GM06990 (cell line): Measurements from ENCODE around the gene CDK5RAP1.

Experiments used
- DNase-seq: peaks from one replicate; pipeline ENCODE4 v3.0.0-alpha.2; 2011; ENCODE audit not compliant: insufficient read length; ENCODE audit errors: extremely low read depth
- H3K27me3 ChIP-seq: replicated peaks from 2 replicates; pipeline ENCODE4 v1.6.0; 2011; ENCODE audit warnings: low read length; ENCODE audit not compliant: control insufficient read depth, insufficient read depth
- H3K36me3 ChIP-seq: 2 replicates; pipeline ENCODE4 v1.5.1; 2011; ENCODE audit warnings: low read length; ENCODE audit not compliant: control insufficient read depth, insufficient read depth
- H3K4me3 ChIP-seq: replicated peaks from 2 replicates; pipeline ENCODE4 v1.5.1; 2011; ENCODE audit warnings: low read depth, mild to moderate bottlenecking, control low read depth, low read length
- CTCF ChIP-seq: IDR thresholded peaks from 2 replicates; pipeline ENCODE4 v1.5.1; 2011; ENCODE audit warnings: low read length, control low read depth, mild to moderate bottlenecking, inconsistent platforms; ENCODE audit not compliant: insufficient read depth, poor library complexity, severe bottlenecking

The CDK5RAP1 gene

DNA sequence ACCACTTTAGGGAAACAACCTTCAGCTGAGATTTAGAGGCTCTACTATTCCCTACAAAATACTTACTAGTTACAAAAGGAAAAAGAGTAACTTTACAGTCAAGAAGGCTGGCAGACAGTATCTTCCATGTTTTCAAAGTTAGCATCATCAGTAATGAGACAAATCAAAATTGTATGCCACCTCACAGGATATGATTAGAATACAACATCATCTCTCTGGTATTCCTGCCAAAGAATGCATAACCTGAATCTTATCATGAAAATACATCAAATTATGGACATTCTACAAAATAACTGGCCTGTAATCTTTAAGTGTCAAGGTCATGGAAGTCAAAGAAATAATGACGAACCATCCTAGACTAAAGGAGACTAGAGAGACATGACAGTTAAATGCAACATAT lies 38.4 kb downstream of the CDK5RAP1 start:
- no peak for TF ChIP-seq CTCF
- H3K36me3 ChIP-seq: peaks cover 20% of the 10 kb centered on the region
- no peak for DNase-seq
- no peak overlapping the region for H3K4me3 ChIP-seq
- no peaks in the 10 kb centered on the region for H3K27me3 ChIP-seq

GRCh38 chr20:33359399-33360261 lies 41.7 kb downstream of the CDK5RAP1 start:
- TF ChIP-seq CTCF: no peak
- DNase-seq: no peak
- H3K4me3 ChIP-seq: no peak overlapping the region
- H3K27me3 ChIP-seq: no peaks in the 10 kb centered on the region
- peaks cover 11% of the 10 kb centered on the region for H3K36me3 ChIP-seq

- Histone ChIP-seq H3K36me3 (no peaks in the 10 kb centered on the region), H3K4me3 (no peak overlapping the region), H3K27me3 (no peaks in the 10 kb centered on the region)
- DNase-seq: no peak
- TF ChIP-seq CTCF: no peak
Measured at GRCh38 chr20:33353013-33353402, 48.3 kb downstream of the CDK5RAP1 start.

- DNase-seq: no peak
- Histone ChIP-seq H3K27me3 (no peaks in the 10 kb centered on the region), H3K4me3 (no peak overlapping the region), H3K36me3 (no peaks in the 10 kb centered on the region)
- TF ChIP-seq CTCF: no peak
Measured at GRCh38 chr20:33352258-33353012, 48.9 kb downstream of the CDK5RAP1 start.

- Histone ChIP-seq H3K36me3 (no peaks in the 10 kb centered on the region), H3K4me3 (no peak overlapping the region), H3K27me3 (no peaks in the 10 kb centered on the region)
- TF ChIP-seq CTCF: no peak
- no peak for DNase-seq
Measured at GRCh38 chr20:33351696-33352095, 49.6 kb downstream of the CDK5RAP1 start.
